ENCODE measurements around the gene HTR1B. TPM values are rescaled to one million over a fixed set of nuclear protein-coding genes. Genes with fewer than 3 reads are reported as not detected.

The HTR1B gene
- total RNA-seq, 1 donor from 2014 or later, result 1.9 TPM

GRCh38 chr6:77468939-77469338 is 5.6 kb upstream of the HTR1B start:
- H3K27me3 Mint-ChIP-seq, result peaks cover 56% of the 10 kb centered on the region
- H3K36me3 Mint-ChIP-seq, result no peaks in the 10 kb centered on the region
- H3K9me3 Mint-ChIP-seq, result peaks cover under 1% of the 10 kb centered on the region
- TF ChIP-seq CTCF (conservative IDR thresholded peaks at IDR 0.05), result no peak
- H3K4me3 Mint-ChIP-seq, result no peak overlapping the region
- no peak for DNase-seq (ENCODE audit: extremely low spot score, unreplicated experiment)
- H3K27ac Mint-ChIP-seq, result no peak overlapping the region
- peaks cover 5% of the 10 kb centered on the region for H3K4me1 Mint-ChIP-seq (ENCODE audit: unreplicated experiment)

GRCh38 chr6:77466451-77467437 is 3.5 kb upstream of the HTR1B start:
- TF ChIP-seq CTCF (conservative IDR thresholded peaks at IDR 0.05), result peak; percentile 54
- peaks cover 74% of the 10 kb centered on the region for H3K27me3 Mint-ChIP-seq
- H3K4me3 Mint-ChIP-seq, result peak overlapping the region; percentile 88
- H3K36me3 Mint-ChIP-seq, result no peaks in the 10 kb centered on the region
- DNase-seq (ENCODE audit: extremely low spot score, unreplicated experiment), result no peak
- H3K27ac Mint-ChIP-seq, result peak overlapping the region; percentile 19
- H3K4me1 Mint-ChIP-seq (ENCODE audit: unreplicated experiment), result peaks cover 10% of the 10 kb centered on the region
- H3K9me3 Mint-ChIP-seq, result no peaks in the 10 kb centered on the region

- TF ChIP-seq CTCF (conservative IDR thresholded peaks at IDR 0.05), result peak; percentile 81
- Mint-ChIP-seq H3K9me3 (no peaks in the 10 kb centered on the region), H3K27me3 (peaks cover 81% of the 10 kb centered on the region), H3K4me3 (peak overlapping the region; percentile 88), H3K27ac (no peak overlapping the region), H3K4me1 (ENCODE audit: unreplicated experiment) (peaks cover 10% of the 10 kb centered on the region), H3K36me3 (no peaks in the 10 kb centered on the region)
- peak; percentile 76 for DNase-seq (ENCODE audit: extremely low spot score, unreplicated experiment)
Measured at GRCh38 chr6:77466055-77466450, 2.8 kb upstream of the HTR1B start.

GRCh38 chr6:77464495-77464867 is 1.2 kb upstream of the HTR1B start:
- Mint-ChIP-seq H3K27me3 (peaks cover 86% of the 10 kb centered on the region), H3K9me3 (no peaks in the 10 kb centered on the region), H3K4me3 (peak overlapping the region; percentile 93), H3K27ac (no peak overlapping the region), H3K4me1 (ENCODE audit: unreplicated experiment) (peaks cover 17% of the 10 kb centered on the region), H3K36me3 (no peaks in the 10 kb centered on the region)
- no peak for DNase-seq (ENCODE audit: extremely low spot score, unreplicated experiment)
- TF ChIP-seq CTCF (conservative IDR thresholded peaks at IDR 0.05), result no peak

- DNase-seq (ENCODE audit: extremely low spot score, unreplicated experiment), result no peak
- Mint-ChIP-seq H3K4me3 (peak overlapping the region; percentile 93), H3K36me3 (no peaks in the 10 kb centered on the region), H3K27me3 (peaks cover 86% of the 10 kb centered on the region), H3K9me3 (no peaks in the 10 kb centered on the region), H3K4me1 (ENCODE audit: unreplicated experiment) (peaks cover 17% of the 10 kb centered on the region), H3K27ac (no peak overlapping the region)
- TF ChIP-seq CTCF (conservative IDR thresholded peaks at IDR 0.05), result no peak
Measured at GRCh38 chr6:77463861-77464494, 687 bp upstream of the HTR1B start.

Data from type B pancreatic cell (in vitro differentiated cells).